ENCODE data around the gene CSPG4.
"Not testable (repeated sequence)": the region's sequence is repeated elsewhere in the genome, so short reads cannot be mapped to it uniquely, and the experiment has no call there.

DNA sequence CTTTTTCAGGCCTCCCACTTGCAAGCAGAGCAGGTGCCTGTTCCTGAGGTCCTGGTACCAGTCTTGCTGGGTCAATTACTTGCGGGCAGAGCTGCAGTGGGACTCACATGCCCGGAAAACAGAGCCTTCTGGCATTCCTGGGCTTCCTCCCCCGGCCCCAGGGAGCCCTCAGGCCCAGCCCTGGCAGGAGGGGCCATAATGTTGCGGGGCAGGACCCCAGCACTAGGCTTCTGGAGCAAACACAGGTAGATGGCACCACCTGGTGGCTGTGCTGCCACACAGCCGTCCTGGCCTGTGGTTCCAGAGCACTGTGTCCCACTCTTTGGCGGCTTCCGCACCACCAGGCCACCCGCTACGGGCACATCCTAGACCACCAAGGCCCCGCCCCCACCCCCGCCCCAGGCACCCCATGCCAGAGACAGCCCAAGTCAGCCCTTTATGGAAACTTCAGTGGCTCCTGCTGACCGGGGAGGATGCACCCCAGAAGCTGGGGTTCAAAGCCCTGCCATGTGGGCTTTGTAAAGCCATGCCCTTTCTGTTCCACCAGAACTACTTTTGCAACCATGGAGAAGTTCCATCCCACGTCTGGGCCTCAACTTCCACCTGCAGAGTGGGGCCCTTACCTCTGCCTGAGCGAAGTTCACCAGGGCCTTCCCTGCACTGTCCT is 28.9 kb downstream of the CSPG4 start:
- TF ChIP-seq PPARA (CRISPR knock-in tag; IDR thresholded peaks at IDR 0.05; ENCODE audit: borderline replicate concordance); OSR1 (CRISPR knock-in tag; IDR thresholded peaks at IDR 0.05); TCF4 (CRISPR knock-in tag; IDR thresholded peaks at IDR 0.05; ENCODE audit: borderline replicate concordance): not testable (repeated sequence)
